ENCODE results near the gene TMEM138.

The TMEM138 gene

GRCh38 chr11:61413496-61413895, 51.3 kb downstream of the TMEM138 start:
- no peak for DNase-seq

GRCh38 chr11:61414547-61414946, 52.4 kb downstream of the TMEM138 start:
- no peak for DNase-seq

- DNase-seq: no peak
Measured at GRCh38 chr11:61415381-61415780, 53.2 kb downstream of the TMEM138 start.

- DNase-seq: no peak
Measured at GRCh38 chr11:61416941-61417340, 54.8 kb downstream of the TMEM138 start.

GRCh38 chr11:61417670-61418069, 55.5 kb downstream of the TMEM138 start:
- no peak for DNase-seq

GRCh38 chr11:61418136-61418535, 56.0 kb downstream of the TMEM138 start:
- DNase-seq: no peak
